T47D (cell line): ENCODE results near the gene MTG2.

Experiments used
- DNase-seq, 2 experiments: peaks; one replicate each; pipeline versions ENCODE4 v3.0.0 to v3.0.0-alpha.2; 2011 to 2012; ENCODE audit warnings: low read depth in 1 of 2, low spot score in 1 of 2
- JUND ChIP-seq: IDR thresholded peaks from 2 replicates; pipeline ENCODE4 v1.6.1; 2012; ENCODE audit warnings: low read depth
- in situ Hi-C: cut with HindIII; loops from 2 replicates; pipeline ENCODE4 v1.10.0; 2016; ENCODE audit warnings: low sequenced_read_pairs, low pct_unique_long_range_greater_than_20kb

Gene MTG2

DNA sequence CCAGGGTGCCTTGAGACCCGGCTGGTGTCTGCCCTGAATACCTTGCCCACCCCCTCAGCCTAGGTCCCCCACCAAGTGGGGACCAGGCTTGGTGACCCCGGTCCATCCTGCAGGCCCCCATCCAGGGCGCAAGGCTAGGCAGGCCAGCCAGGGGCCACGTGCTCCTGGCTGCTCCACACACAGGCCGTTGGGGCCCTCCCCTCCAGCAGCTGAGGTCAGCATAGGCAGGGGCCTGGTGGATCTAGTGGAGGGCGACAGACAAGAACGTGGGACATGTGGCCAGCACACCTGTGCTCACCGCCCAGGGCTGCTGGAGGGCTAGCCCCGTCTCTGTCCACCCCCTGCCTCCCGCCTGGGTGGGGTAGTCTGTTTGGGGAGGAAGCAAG is 44.8 kb downstream of the MTG2 start:
- in situ Hi-C loops: no loop called here
- no peak for TF ChIP-seq JUND

DNA sequence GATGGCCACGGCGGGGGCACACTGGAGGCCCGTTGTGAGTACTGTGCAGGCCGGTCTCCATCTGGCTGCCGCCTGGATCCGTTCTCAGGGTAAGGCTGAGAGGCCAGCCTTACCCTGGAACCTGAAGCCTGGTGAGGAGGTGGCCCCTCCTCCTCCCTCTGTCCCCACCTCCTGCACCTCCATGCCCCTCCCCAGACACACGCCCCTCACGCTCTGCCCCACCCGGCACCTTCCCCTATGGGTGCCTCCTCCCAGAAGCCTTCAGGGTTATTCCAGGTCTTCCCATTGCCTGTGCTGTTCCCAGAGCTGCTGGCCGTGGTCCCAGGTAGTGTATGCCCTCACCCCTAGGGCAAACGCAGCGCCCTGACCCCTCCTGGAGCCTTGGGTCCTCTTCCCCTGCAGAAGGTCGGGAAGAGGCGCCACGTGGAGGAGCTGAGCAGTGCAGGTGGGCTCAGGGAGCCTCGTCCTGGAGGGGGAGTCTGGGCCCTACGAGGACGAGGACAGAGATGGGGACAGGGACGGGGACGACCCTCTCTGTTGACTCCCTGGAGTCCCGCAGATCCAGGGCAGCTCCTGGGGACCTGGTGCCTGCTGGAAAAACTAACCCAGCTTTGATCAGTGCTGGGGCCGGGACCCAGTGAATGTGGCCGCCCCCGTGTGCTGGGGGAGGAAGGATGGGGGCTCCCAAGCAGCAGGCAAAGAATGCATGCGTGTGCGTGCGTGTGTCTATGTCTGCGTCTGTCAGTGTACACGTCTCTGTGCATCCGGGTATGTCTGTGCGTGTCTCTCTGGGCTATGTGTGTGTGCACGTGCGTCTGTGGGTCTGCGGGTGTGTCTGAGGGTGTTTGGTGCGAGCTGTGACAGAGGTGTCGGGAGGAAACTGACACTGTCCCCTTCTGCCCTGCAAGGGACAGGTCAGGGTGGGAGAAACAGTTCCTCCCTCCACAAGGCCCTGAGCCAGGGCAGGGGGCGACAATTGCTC is 45.4 kb downstream of the MTG2 start:
- DNase-seq: peak; percentile 86 to 95
- no peak for TF ChIP-seq JUND
- in situ Hi-C loops: no loop called here

More for the DNA sequence above, 44.8 kb downstream of the MTG2 start:
- DNase-seq: no peak

DNA sequence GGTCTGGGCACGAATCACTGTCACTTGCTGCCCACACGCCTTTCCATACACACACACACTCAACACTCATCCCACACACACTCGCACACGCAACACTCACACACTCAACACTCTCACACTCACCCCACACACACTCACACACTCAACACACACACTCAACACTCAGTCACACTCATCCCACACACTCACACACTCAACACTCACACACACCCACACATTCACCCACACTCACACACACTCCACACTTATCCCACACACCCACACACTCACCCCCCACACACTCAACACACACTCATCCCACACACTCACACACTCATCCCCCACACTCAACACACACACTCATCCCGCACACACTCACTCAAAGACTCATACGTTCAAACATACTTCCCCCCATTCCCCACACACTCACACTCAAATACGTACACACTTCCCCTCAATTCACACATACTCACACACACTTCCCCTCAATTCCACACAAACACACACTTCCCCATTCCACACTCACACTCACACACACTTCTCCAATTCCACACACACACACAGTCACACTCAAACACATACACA is 46.2 kb downstream of the MTG2 start:
- in situ Hi-C loops: no loop called here
- TF ChIP-seq JUND: no peak
- DNase-seq: no peak

GRCh38 chr20:62229667-62230066 is 46.8 kb downstream of the MTG2 start:
- in situ Hi-C loops: no loop called here
- DNase-seq: no peak
- no peak for TF ChIP-seq JUND

GRCh38 chr20:62230276-62230675 is 47.4 kb downstream of the MTG2 start:
- TF ChIP-seq JUND: no peak
- no peak for DNase-seq
- in situ Hi-C loops: no loop called here

GRCh38 chr20:62230696-62231095 is 47.9 kb downstream of the MTG2 start:
- no peak for TF ChIP-seq JUND
- in situ Hi-C loops: no loop called here
- no peak for DNase-seq

GRCh38 chr20:62231292-62231691 is 48.5 kb downstream of the MTG2 start:
- DNase-seq: no peak
- TF ChIP-seq JUND: no peak
- in situ Hi-C loops: no loop called here

DNA sequence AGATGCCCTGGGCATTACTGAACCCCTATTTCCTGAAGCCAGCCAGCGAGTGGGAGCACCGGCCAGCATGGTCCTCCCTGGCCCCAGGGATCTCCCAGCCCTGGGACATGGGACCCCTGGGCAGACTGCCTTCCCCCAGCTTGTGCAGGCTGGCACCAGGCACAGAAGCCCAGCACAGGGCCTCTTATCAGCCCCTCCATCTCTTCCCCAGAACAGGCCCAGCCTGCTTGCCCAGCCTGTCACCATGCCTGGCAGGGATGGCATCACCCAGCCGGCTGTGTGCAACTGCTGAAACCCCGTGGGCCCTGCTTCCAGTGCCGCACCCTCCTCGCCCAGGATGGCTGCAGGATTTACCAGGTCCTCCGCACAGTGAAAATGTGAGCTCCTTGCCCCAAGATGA is 49.4 kb downstream of the MTG2 start:
- TF ChIP-seq JUND: no peak
- in situ Hi-C loops: no loop called here
- DNase-seq: peak; percentile 95

GRCh38 chr20:62232770-62233645 is 50.2 kb downstream of the MTG2 start:
- peak in 1 of 2 experiments; percentile 36 for DNase-seq
- in situ Hi-C loops: no loop called here
- TF ChIP-seq JUND: no peak

DNA sequence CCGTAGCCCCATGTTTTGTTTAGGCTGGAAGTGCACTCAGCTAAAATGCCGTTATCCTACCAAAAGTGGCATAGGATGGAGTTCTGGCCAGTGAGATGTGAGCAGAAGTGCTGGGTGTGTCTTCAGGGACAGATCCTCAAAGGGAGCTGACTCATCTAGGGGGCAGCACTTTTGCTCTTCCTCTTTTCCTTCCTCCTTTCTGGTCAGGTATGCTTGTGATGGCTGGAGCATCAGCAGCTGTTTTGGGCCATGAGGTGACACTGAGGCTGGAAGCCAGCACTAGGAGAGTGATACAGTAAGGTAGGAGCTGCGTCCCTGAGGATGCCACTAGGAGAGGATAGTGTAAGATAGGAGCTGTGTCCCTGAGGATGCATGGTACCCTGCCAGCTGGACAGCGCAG is 50.9 kb downstream of the MTG2 start:
- in situ Hi-C loops: no loop called here

GRCh38 chr20:62234339-62234738 is 51.5 kb downstream of the MTG2 start:
- TF ChIP-seq JUND: no peak
- in situ Hi-C loops: no loop called here
- no peak for DNase-seq

More for the DNA sequence above, 50.9 kb downstream of the MTG2 start:
- no peak for DNase-seq
- TF ChIP-seq JUND: no peak

GRCh38 chr20:62235001-62235776 is 52.4 kb downstream of the MTG2 start:
- DNase-seq: no peak
- in situ Hi-C loops: no loop called here
- no peak for TF ChIP-seq JUND
